IMR-90 (cell line): ENCODE measurements around the gene OR6K3. TPM values are rescaled to one million over a fixed set of nuclear protein-coding genes. Genes with fewer than 3 reads are reported as not detected.

Experiments
- ATAC-seq: fragments of 200-7000 bp; cut with Tn5 transposase; 2 replicates; pipeline ENCODE4 v1.9.1; 2020; ENCODE audit warnings: low read depth, mild to moderate bottlenecking, moderate library complexity
- Bru-seq: library from RNA; stranded (reverse); fragments of 400-500 nt; gene quantifications from one replicate; lab custom pipeline; 2021; lab: Mats Ljungman, UMichigan
- BruChase-seq, 2 experiments: library from RNA; stranded (reverse); fragments of 400-500 nt; gene quantifications; one replicate each; lab custom pipeline; 2021; lab: Mats Ljungman, UMichigan
- BruUV-seq: library from RNA; stranded (reverse); fragments of 400-500 nt; replicated peaks from 2 replicates; lab custom pipeline; 2021; lab: Mats Ljungman, UMichigan
- CTCF ChIA-PET: fragments of 300-600 bp; formaldehyde crosslinking; extraction: SDS; loops from one replicate; lab custom pipeline; 2021; ENCODE audit warnings: antibody characterized with exemption; lab: Yijun Ruan, JAX
- POLR2A ChIA-PET: fragments of 300-600 bp; sonication (Branson Sonifier 250); formaldehyde crosslinking; loops from one replicate; lab custom pipeline; 2022; ENCODE audit warnings: antibody characterized with exemption; ENCODE audit not compliant: unreplicated experiment; lab: Charles Lee
- DNase-seq: peaks from one replicate; pipeline ENCODE4 v3.0.0; 2013
- H2AFZ ChIP-seq: replicated peaks from 2 replicates; pipeline ENCODE3; 2013; ENCODE audit warnings: low read length, mild to moderate bottlenecking; ENCODE audit not compliant: poor library complexity
- H2AK5ac ChIP-seq: 2 replicates; pipeline ENCODE4 v1.6.1; 2013; ENCODE audit warnings: low read depth, low read length, inconsistent platforms
- H2AK9ac ChIP-seq: replicated peaks from 2 replicates; pipeline ENCODE3; 2013; ENCODE audit warnings: mild to moderate bottlenecking, low read depth, low read length, moderate library complexity; ENCODE audit not compliant: poor library complexity
- H2BK120ac ChIP-seq: 2 replicates; pipeline ENCODE4 v1.6.1; 2013; ENCODE audit warnings: low read depth, low read length, inconsistent platforms
- H2BK15ac ChIP-seq: 3 replicates; pipeline ENCODE4 v1.6.1; 2013; ENCODE audit warnings: low read depth, low read length, inconsistent platforms
- H2BK20ac ChIP-seq: 2 replicates; pipeline ENCODE4 v1.6.1; 2013; ENCODE audit warnings: low read depth, mild to moderate bottlenecking, inconsistent platforms, low read length, moderate library complexity
- H2BK5ac ChIP-seq: 2 replicates; pipeline ENCODE4 v1.6.1; 2013; ENCODE audit warnings: mild to moderate bottlenecking, low read depth, low read length, inconsistent platforms; ENCODE audit not compliant: poor library complexity, severe bottlenecking
- H3K14ac ChIP-seq: replicated peaks from 2 replicates; pipeline ENCODE4 v1.6.1; 2013; ENCODE audit warnings: low read depth, low read length, inconsistent platforms
- H3K18ac ChIP-seq: 2 replicates; pipeline ENCODE4 v1.6.1; 2013; ENCODE audit warnings: low read depth, low read length, control low read depth
- H3K23ac ChIP-seq: 2 replicates; pipeline ENCODE4 v1.6.1; 2013; ENCODE audit warnings: low read depth, low read length, inconsistent platforms
- H3K27ac ChIP-seq: 2 replicates; pipeline ENCODE4 v1.5.1; 2013; ENCODE audit warnings: mild to moderate bottlenecking, control low read depth, low read length; ENCODE audit not compliant: insufficient read depth
- H3K27me3 ChIP-seq: 2 replicates; pipeline ENCODE4 v1.6.1; 2013; ENCODE audit warnings: low read length; ENCODE audit not compliant: control insufficient read depth, insufficient read depth
- H3K36me3 ChIP-seq: 2 replicates; pipeline ENCODE4 v1.6.1; 2013; ENCODE audit warnings: low read length, mixed read lengths; ENCODE audit not compliant: control insufficient read depth, insufficient read depth
- H3K4ac ChIP-seq: 2 replicates; pipeline ENCODE4 v1.6.1; 2013; ENCODE audit warnings: low read depth, low read length, inconsistent platforms
- H3K4me1 ChIP-seq: 2 replicates; pipeline ENCODE4 v1.6.1; 2013; ENCODE audit warnings: low read length, mixed read lengths; ENCODE audit not compliant: control insufficient read depth, insufficient read depth
- H3K4me2 ChIP-seq: 2 replicates; pipeline ENCODE4 v1.6.1; 2013; ENCODE audit warnings: low read depth, mild to moderate bottlenecking, control low read depth, low read length, moderate library complexity
- H3K4me3 ChIP-seq: 2 replicates; pipeline ENCODE4 v1.5.1; 2013; ENCODE audit warnings: low read depth, mild to moderate bottlenecking, control low read depth, low read length, moderate library complexity; ENCODE audit not compliant: insufficient read depth
- H3K56ac ChIP-seq: 2 replicates; pipeline ENCODE4 v1.6.1; 2013; ENCODE audit warnings: low read length, inconsistent platforms; ENCODE audit not compliant: insufficient read depth; ENCODE audit errors: extremely low read depth
- H3K79me1 ChIP-seq, 2 experiments: 2 replicates each; pipeline ENCODE4 v1.6.1; 2013; ENCODE audit warnings: low read length in 2 of 2, inconsistent platforms in 1 of 2, low read depth in 1 of 2
- H3K9ac ChIP-seq: 2 replicates; pipeline ENCODE4 v1.6.1; 2013; ENCODE audit warnings: low read depth, low read length, control low read depth
- H3K9me1 ChIP-seq: 2 replicates; pipeline ENCODE4 v1.6.1; 2013; ENCODE audit warnings: low read length, inconsistent platforms; ENCODE audit not compliant: insufficient read depth
- H3K9me3 ChIP-seq: 2 replicates; pipeline ENCODE4 v1.6.1; 2013; ENCODE audit warnings: low read length; ENCODE audit not compliant: control insufficient read depth, insufficient read depth
- H4K20me1 ChIP-seq: 2 replicates; pipeline ENCODE4 v1.6.1; 2013; ENCODE audit warnings: low read length, inconsistent platforms; ENCODE audit not compliant: insufficient read depth
- H4K5ac ChIP-seq: 2 replicates; pipeline ENCODE4 v1.6.1; 2013; ENCODE audit warnings: mild to moderate bottlenecking, low read depth, low read length, control low read depth
- H4K8ac ChIP-seq, 2 experiments: 2 replicates each; pipeline ENCODE4 v1.6.1; 2013; ENCODE audit warnings: low read depth in 2 of 2, low read length in 2 of 2, control low read depth in 1 of 2, inconsistent platforms in 1 of 2
- H4K91ac ChIP-seq: 2 replicates; pipeline ENCODE4 v1.6.1; 2013; ENCODE audit warnings: low read depth, low read length, inconsistent platforms; ENCODE audit not compliant: insufficient read depth
- ELK1 ChIP-seq: fragments of 150-350 bp; IDR thresholded peaks from 2 replicates; pipeline ENCODE4 v1.6.1; 2016; ENCODE audit warnings: low read depth, mild to moderate bottlenecking, low read length, moderate library complexity, borderline replicate concordance
- FOS ChIP-seq: fragments of 150-350 bp; IDR thresholded peaks from 2 replicates; pipeline ENCODE4 v1.6.1; 2016; ENCODE audit warnings: low read depth, low read length
- MAFK ChIP-seq: IDR thresholded peaks from 2 replicates; pipeline ENCODE4 v1.6.1; 2012; ENCODE audit warnings: low read depth, low read length, improper control_type of control experiment
- MAZ ChIP-seq: IDR thresholded peaks from 2 replicates; pipeline ENCODE4 v1.6.1; 2012; ENCODE audit warnings: low read depth, mild to moderate bottlenecking, low read length, improper control_type of control experiment, moderate library complexity, borderline replicate concordance
- NFE2L2 ChIP-seq: fragments of 150-350 bp; IDR thresholded peaks from 2 replicates; pipeline ENCODE4 v1.6.1; 2016; ENCODE audit warnings: low read depth, mild to moderate bottlenecking, low read length
- POLR2A ChIP-seq: IDR thresholded peaks from 2 replicates; pipeline ENCODE4 v1.6.1; 2012; ENCODE audit warnings: mild to moderate bottlenecking, low read depth, low read length
- RAD21 ChIP-seq: IDR thresholded peaks from 2 replicates; pipeline ENCODE4 v1.6.1; 2012; ENCODE audit warnings: low read length, improper control_type of control experiment
- WGBS, 2 experiments: methylation state at CpG; one replicate each; pipeline versions ENCODE4 v1.1.5 to v1.1.7; 2013; ENCODE audit warnings: missing lambda C conversion rate in 2 of 2; ENCODE audit not compliant: insufficient read length in 1 of 2; ENCODE audit errors: extremely low coverage in 2 of 2; 5-methylcytosine and 5-hydroxymethylcytosine counted together
- dilution Hi-C: fragments of 300-500 bp; cut with HindIII; formaldehyde crosslinking; loops from one replicate; pipeline ENCODE4 v1.14.3; 2018; ENCODE audit warnings: low sequenced_read_pairs; ENCODE audit not compliant: unreplicated experiment
- in situ Hi-C: fragments of 300-500 bp; cut with MboI; formaldehyde crosslinking; loops from 3 replicates; pipeline ENCODE4 v1.14.3; 2019; ENCODE audit warnings: low sequenced_read_pairs, inconsistent platforms, mixed read lengths
- intact Hi-C: fragments of 100-400 bp; cut with micrococcal nuclease; formaldehyde crosslinking; loops from 2 replicates; pipeline ENCODE4 v1.10.0; 2022
- long read RNA-seq: library from polyadenylated mRNA; unstranded; transcript quantifications from one replicate; pipeline ENCODE4 v2.0.0, GENCODE V29; 2021; ENCODE audit not compliant: unreplicated experiment
- polyA plus RNA-seq, 3 experiments: library from polyadenylated mRNA; depleted of rRNA; stranded (reverse); fragments of >200 nt; gene quantifications; 2 replicates each; pipeline ENCODE4 v1.2.3, GENCODE V29; 2012; ENCODE audit warnings: low replicate concordance in 1 of 3
- total RNA-seq: library from RNA; depleted of rRNA; stranded (reverse); fragments of >200 nt; gene quantifications from 2 replicates; pipeline ENCODE4 v1.2.3, GENCODE V29; 2012; rRNA removed
- TF ChIP-seq, protein P1 (sequence below): conservative IDR thresholded peaks from 2 replicates; pipeline ENCODE4 v1.5.1; 2012; ENCODE audit warnings: mild to moderate bottlenecking, low read depth, low read length, improper control_type of control experiment
- TF ChIP-seq, protein P2 (sequence below): fragments of 150-350 bp; IDR thresholded peaks from 2 replicates; pipeline ENCODE4 v1.6.1; 2017; ENCODE audit warnings: mild to moderate bottlenecking, antibody characterized with exemption, low read length, low read depth

OR6K3 gene
- total RNA-seq, result not detected in 2 replicates
- polyA plus RNA-seq (2012; rRNA removed), result not detected in 2 replicates
- not detected in 2 replicates for polyA plus RNA-seq (2012; cell fraction: cytosol; rRNA removed)
- not detected in 2 replicates for polyA plus RNA-seq (2012; cell fraction: nucleus; rRNA removed; ENCODE audit: low replicate concordance)
- not detected for Bru-seq, nascent RNA
- not detected for BruChase-seq, experiment 1, labeled RNA remaining after a 6-hour chase
- BruChase-seq, experiment 2, labeled RNA remaining after a 2-hour chase, result not detected
- long read RNA-seq, result 0 reads

- Histone ChIP-seq H4K91ac (no peak within 1 kb of the TSS), H2BK15ac (no peak within 1 kb of the TSS), H3K18ac (no peak within 1 kb of the TSS), H3K9me1 (no peaks in the 10 kb centered on the region), H2BK20ac (no peak within 1 kb of the TSS), H3K79me1 (no peaks in the 10 kb centered on the region), H3K56ac (no peak within 1 kb of the TSS), H4K20me1 (no peaks in the 10 kb centered on the region), H3K4me2 (no peak within 1 kb of the TSS), H3K4ac (no peak within 1 kb of the TSS), H3K9ac (no peak within 1 kb of the TSS), H3K9me3 (no peaks in the 10 kb centered on the region), H3K36me3 (no peaks in the 10 kb centered on the region), H3K23ac (no peak within 1 kb of the TSS), H2BK120ac (no peak within 1 kb of the TSS), H3K27ac (no peak within 1 kb of the TSS), H2AK9ac (no peak within 1 kb of the TSS), H3K14ac (no peak within 1 kb of the TSS), H3K4me1 (no peaks in the 10 kb centered on the region), H2BK5ac (no peak within 1 kb of the TSS), H4K5ac (no peak within 1 kb of the TSS), H3K4me3 (no peak within 1 kb of the TSS), H4K8ac (no peak within 1 kb of the TSS), H3K27me3 (no peaks in the 10 kb centered on the region), H2AFZ (no peak within 1 kb of the TSS), H2AK5ac (no peak within 1 kb of the TSS)
- in situ Hi-C loops (no loop called here), dilution Hi-C loops (no loop called here), intact Hi-C loops (no loop called here)
- no CpG with 5 or more reads among the region's 2 CpGs for WGBS, 2 experiments
- ChIA-PET CTCF (no interaction called here), POLR2A (no interaction called here)
- TF ChIP-seq NFE2L2 (no peak), MAFK (no peak), POLR2A (no peak), MAZ (no peak), FOS (no peak), ELK1 (no peak), RAD21 (no peak)
- TF ChIP-seq, protein P1, sequence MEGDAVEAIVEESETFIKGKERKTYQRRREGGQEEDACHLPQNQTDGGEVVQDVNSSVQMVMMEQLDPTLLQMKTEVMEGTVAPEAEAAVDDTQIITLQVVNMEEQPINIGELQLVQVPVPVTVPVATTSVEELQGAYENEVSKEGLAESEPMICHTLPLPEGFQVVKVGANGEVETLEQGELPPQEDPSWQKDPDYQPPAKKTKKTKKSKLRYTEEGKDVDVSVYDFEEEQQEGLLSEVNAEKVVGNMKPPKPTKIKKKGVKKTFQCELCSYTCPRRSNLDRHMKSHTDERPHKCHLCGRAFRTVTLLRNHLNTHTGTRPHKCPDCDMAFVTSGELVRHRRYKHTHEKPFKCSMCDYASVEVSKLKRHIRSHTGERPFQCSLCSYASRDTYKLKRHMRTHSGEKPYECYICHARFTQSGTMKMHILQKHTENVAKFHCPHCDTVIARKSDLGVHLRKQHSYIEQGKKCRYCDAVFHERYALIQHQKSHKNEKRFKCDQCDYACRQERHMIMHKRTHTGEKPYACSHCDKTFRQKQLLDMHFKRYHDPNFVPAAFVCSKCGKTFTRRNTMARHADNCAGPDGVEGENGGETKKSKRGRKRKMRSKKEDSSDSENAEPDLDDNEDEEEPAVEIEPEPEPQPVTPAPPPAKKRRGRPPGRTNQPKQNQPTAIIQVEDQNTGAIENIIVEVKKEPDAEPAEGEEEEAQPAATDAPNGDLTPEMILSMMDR, result no peak
- TF ChIP-seq, protein P2, sequence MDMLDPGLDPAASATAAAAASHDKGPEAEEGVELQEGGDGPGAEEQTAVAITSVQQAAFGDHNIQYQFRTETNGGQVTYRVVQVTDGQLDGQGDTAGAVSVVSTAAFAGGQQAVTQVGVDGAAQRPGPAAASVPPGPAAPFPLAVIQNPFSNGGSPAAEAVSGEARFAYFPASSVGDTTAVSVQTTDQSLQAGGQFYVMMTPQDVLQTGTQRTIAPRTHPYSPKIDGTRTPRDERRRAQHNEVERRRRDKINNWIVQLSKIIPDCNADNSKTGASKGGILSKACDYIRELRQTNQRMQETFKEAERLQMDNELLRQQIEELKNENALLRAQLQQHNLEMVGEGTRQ, result no peak
- no TSS peak for BruUV-seq
- DNase-seq (no peak), ATAC-seq (no peak)
These were observed at the start of gene OR6K3 for GRCh38 chr1:158720620-158721019. OR6K3 (minus strand) TSS chr1:158720720; CDS start chr1:158718115, 2,605 bp downstream.
